ENCODE results near the gene C12orf57. TPM values are rescaled to one million over a fixed set of nuclear protein-coding genes. Genes with fewer than 3 reads are reported as not detected.

Gene C12orf57
- total RNA-seq, 1 donor from 2014 or later: 197 TPM

- peak overlapping the region; percentile 92 for H3K27ac ChIP-seq
- peaks cover 60% of the 10 kb centered on the region for H3K36me3 ChIP-seq
- H3K9me3 ChIP-seq: no peaks in the 10 kb centered on the region
- peaks cover 25% of the 10 kb centered on the region for H3K4me1 ChIP-seq
- no peak for DNase-seq
- intact Hi-C loops (cut with DNase I): no loop called here
- ATAC-seq: peak; percentile 50
- H3K27me3 ChIP-seq: no peaks in the 10 kb centered on the region
- no peak for TF ChIP-seq CTCF (IDR thresholded peaks at IDR 0.05)
- H3K4me3 ChIP-seq: peak overlapping the region; percentile 98
These were observed 26.3 kb downstream of the C12orf57 start for GRCh38 chr12:6970096-6970527.

- ATAC-seq: no peak
- intact Hi-C loops (cut with DNase I): no loop called here
- peaks cover 52% of the 10 kb centered on the region for H3K36me3 ChIP-seq
These were observed 30.4 kb downstream of the C12orf57 start for GRCh38 chr12:6974180-6974579.

GRCh38 chr12:6975297-6976032 lies 31.6 kb downstream of the C12orf57 start:
- no peaks in the 10 kb centered on the region for H3K9me3 ChIP-seq
- intact Hi-C loops (cut with DNase I): no loop called here
- TF ChIP-seq CTCF (IDR thresholded peaks at IDR 0.05): no peak
- no peak for ATAC-seq
- peaks cover 18% of the 10 kb centered on the region for H3K4me1 ChIP-seq
- H3K27ac ChIP-seq: no peak overlapping the region
- no peaks in the 10 kb centered on the region for H3K27me3 ChIP-seq
- H3K36me3 ChIP-seq: peaks cover 64% of the 10 kb centered on the region
- no peak overlapping the region for H3K4me3 ChIP-seq
- no peak for DNase-seq

More at GRCh38 chr12:6974180-6974579, 30.4 kb downstream of the C12orf57 start:
- Histone ChIP-seq H3K4me1 (peaks cover 22% of the 10 kb centered on the region), H3K27me3 (no peaks in the 10 kb centered on the region), H3K27ac (no peak overlapping the region), H3K9me3 (no peaks in the 10 kb centered on the region), H3K4me3 (no peak overlapping the region)
- DNase-seq: no peak
- no peak for TF ChIP-seq CTCF (IDR thresholded peaks at IDR 0.05)

GRCh38 chr12:6977653-6978052 lies 33.8 kb downstream of the C12orf57 start:
- peaks cover 82% of the 10 kb centered on the region for H3K36me3 ChIP-seq
- no peak for DNase-seq
- H3K9me3 ChIP-seq: no peaks in the 10 kb centered on the region
- no peak for TF ChIP-seq CTCF (IDR thresholded peaks at IDR 0.05)
- H3K27ac ChIP-seq: peak overlapping the region; percentile 51
- ATAC-seq: no peak
- intact Hi-C loops (cut with DNase I): no loop called here
- no peak overlapping the region for H3K4me3 ChIP-seq
- H3K4me1 ChIP-seq: peaks cover 12% of the 10 kb centered on the region
- no peaks in the 10 kb centered on the region for H3K27me3 ChIP-seq

- no peak for DNase-seq
- peaks cover 87% of the 10 kb centered on the region for H3K36me3 ChIP-seq
- no peak for TF ChIP-seq CTCF (IDR thresholded peaks at IDR 0.05)
- intact Hi-C loops (cut with DNase I): no loop called here
- no peaks in the 10 kb centered on the region for H3K27me3 ChIP-seq
- no peak for ATAC-seq
- H3K4me1 ChIP-seq: peaks cover 12% of the 10 kb centered on the region
- H3K4me3 ChIP-seq: no peak overlapping the region
- H3K27ac ChIP-seq: peak overlapping the region; percentile 51
- H3K9me3 ChIP-seq: no peaks in the 10 kb centered on the region
These were observed 34.4 kb downstream of the C12orf57 start for GRCh38 chr12:6978188-6978587.

Data from upper lobe of right lung (tissue), 1 donor.